Measurements from ENCODE around the gene CRELD2. TPM values are rescaled to one million over a fixed set of nuclear protein-coding genes. Genes with fewer than 3 reads are reported as not detected.

The CRELD2 gene
- total and polyA plus RNA-seq, 4 donors: 21.5 to 61.3 (median 44.1) TPM

Small RNAs within 50 kb of the gene (small RNA-seq; reads per million reads assigned to genes)
- 0.06 reads per million for gene MIR6821 (ENCODE audit: low replicate concordance)

Other genes with a start within 250 kb of the CRELD2 start
- gene BRD1, start 90.8 kb upstream of the CRELD2 start, total RNA-seq: 10 to 100 TPM; 25.7 to 28.3 TPM
- gene BRD1, start 90.8 kb upstream of the CRELD2 start, polyA plus RNA-seq (ENCODE audit: insufficient read length in 2 of 2): 10 to 100 TPM; 35.6 to 43.2 TPM
- 1 to 10 TPM; 8.5 to 9.0 TPM for gene ZBED4, start 64.8 kb upstream of the CRELD2 start, total RNA-seq
- 10 to 100 TPM; 14.7 to 15.6 TPM for gene ZBED4, start 64.8 kb upstream of the CRELD2 start, polyA plus RNA-seq (ENCODE audit: insufficient read length in 2 of 2)
- gene ALG12, start 196 bp upstream of the CRELD2 start, total RNA-seq: 10 to 100 TPM; 13.3 to 14.4 TPM
- 10 to 100 TPM; 23.8 to 27.4 TPM for gene ALG12, start 196 bp upstream of the CRELD2 start, polyA plus RNA-seq (ENCODE audit: insufficient read length in 2 of 2)
- 10 to 100 TPM; 12.9 to 18.5 TPM for gene PIM3, start 42.1 kb downstream of the CRELD2 start, total RNA-seq
- 10 to 100 TPM; 27.8 to 27.9 TPM for gene PIM3, start 42.1 kb downstream of the CRELD2 start, polyA plus RNA-seq (ENCODE audit: insufficient read length in 2 of 2)
- under 1 TPM; 0.22 to 0.40 TPM for gene IL17REL, start 94.1 kb downstream of the CRELD2 start, total RNA-seq
- under 1 TPM; 0.36 to 0.96 TPM for gene IL17REL, start 94.1 kb downstream of the CRELD2 start, polyA plus RNA-seq (ENCODE audit: insufficient read length in 2 of 2)
- not detected for gene TTLL8, start 139.7 kb downstream of the CRELD2 start, total RNA-seq
- gene TTLL8, start 139.7 kb downstream of the CRELD2 start, polyA plus RNA-seq (ENCODE audit: insufficient read length in 2 of 2): not detected
- gene MLC1, start 166.8 kb downstream of the CRELD2 start, total RNA-seq: 10 to 100 TPM; 76.9 to 77.8 TPM
- 100 to 1,000 TPM; 234 to 353 TPM for gene MLC1, start 166.8 kb downstream of the CRELD2 start, polyA plus RNA-seq (ENCODE audit: insufficient read length in 2 of 2)
- gene MOV10L1, start 171.4 kb downstream of the CRELD2 start, total RNA-seq: 1 to 10 TPM; 3.3 to 3.7 TPM
- gene MOV10L1, start 171.4 kb downstream of the CRELD2 start, polyA plus RNA-seq (ENCODE audit: insufficient read length in 2 of 2): 1 to 10 TPM; 1.9 to 4.9 TPM